Mesodermal cell (in vitro differentiated cells): Measurements from ENCODE around the gene INO80C.
"Not testable (repeated sequence)": the region's sequence is repeated elsewhere in the genome, so short reads cannot be mapped to it uniquely, and the experiment has no call there.

Experiments
- H3K27ac ChIP-seq: 2 replicates; pipeline ENCODE4 v1.7.0; 2013; ENCODE audit warnings: mild to moderate bottlenecking, low read depth, low read length, moderate library complexity; ENCODE audit not compliant: severe bottlenecking
- H3K36me3 ChIP-seq: 2 replicates; pipeline ENCODE4 v1.7.1; 2013; ENCODE audit warnings: mild to moderate bottlenecking, low read length, moderate library complexity; ENCODE audit not compliant: control insufficient read depth, insufficient read depth
- H3K4me1 ChIP-seq: one replicate; pipeline ENCODE4 v1.7.1; 2013; ENCODE audit warnings: mild to moderate bottlenecking, low read length; ENCODE audit not compliant: insufficient read depth, control insufficient read depth, poor library complexity, severe bottlenecking
- H3K4me3 ChIP-seq: 2 replicates; pipeline ENCODE4 v1.7.0; 2013; ENCODE audit warnings: low read length, control low read depth, mild to moderate bottlenecking; ENCODE audit not compliant: insufficient read depth, poor library complexity, severe bottlenecking; ENCODE audit errors: extremely low read depth
- H3K9me3 ChIP-seq: 2 replicates; pipeline ENCODE4 v1.7.1; 2013; ENCODE audit warnings: mild to moderate bottlenecking, low read length, moderate library complexity; ENCODE audit not compliant: control insufficient read depth
- WGBS, 2 experiments: methylation state at CpG; one replicate each; pipeline ENCODE4 v1.1.5; 2013; ENCODE audit warnings: missing lambda C conversion rate in 2 of 2; ENCODE audit not compliant: insufficient coverage in 2 of 2; 5-methylcytosine and 5-hydroxymethylcytosine counted together

Gene INO80C

DNA sequence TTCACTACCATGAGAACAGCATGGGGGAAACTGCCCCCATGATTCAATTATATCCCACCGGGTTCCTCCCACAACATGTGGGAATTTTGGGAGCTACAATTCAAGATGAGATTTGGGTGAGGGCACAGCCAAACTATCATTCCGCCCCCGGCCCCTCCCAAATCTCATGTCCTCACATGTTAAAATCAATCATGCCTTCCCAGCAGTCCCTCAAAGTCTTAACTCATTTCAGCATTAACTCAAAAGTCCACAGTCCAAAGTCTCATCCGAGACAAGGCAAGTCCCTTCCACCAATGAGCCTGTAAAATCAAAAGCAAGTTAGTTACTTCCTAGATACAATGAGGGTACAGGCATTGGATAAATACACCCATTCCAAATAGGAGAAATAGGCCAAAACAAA, 10.2 kb downstream of the INO80C start:
- 100% methylated on average over 1 to 3 of the region's 4 CpGs for WGBS, 2 experiments
- not testable (repeated sequence) for H3K27ac ChIP-seq, H3K4me3 ChIP-seq, H3K9me3 ChIP-seq, H3K36me3 ChIP-seq
- peaks cover 21% of the 10 kb centered on the region for H3K4me1 ChIP-seq

DNA sequence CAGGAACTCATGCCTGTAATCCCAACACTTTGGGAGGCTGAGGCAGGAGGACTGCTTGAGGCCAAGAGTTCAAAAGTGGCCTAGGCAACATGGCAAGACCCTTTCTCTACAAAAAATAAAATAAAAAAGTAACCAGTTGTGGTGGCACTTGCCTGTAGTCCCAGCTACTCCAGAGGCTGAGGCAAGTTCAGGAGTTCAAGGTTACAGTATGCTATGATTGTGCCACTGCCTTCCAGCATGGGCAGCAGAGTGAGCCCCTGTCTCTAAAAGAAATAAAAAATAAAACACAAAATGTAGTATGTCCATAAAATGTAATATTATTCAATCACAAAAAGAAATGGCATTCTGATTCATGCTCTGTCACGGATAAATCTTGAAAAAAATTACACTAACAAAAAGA, 11.9 kb downstream of the INO80C start:
- Histone ChIP-seq H3K27ac (no peak overlapping the region), H3K36me3 (peaks cover 4% of the 10 kb centered on the region), H3K4me1 (peaks cover 10% of the 10 kb centered on the region), H3K9me3 (no peaks in the 10 kb centered on the region), H3K4me3 (no peak overlapping the region)
- no CpG with 5 or more reads among the region's 1 CpG for WGBS, 2 experiments

DNA sequence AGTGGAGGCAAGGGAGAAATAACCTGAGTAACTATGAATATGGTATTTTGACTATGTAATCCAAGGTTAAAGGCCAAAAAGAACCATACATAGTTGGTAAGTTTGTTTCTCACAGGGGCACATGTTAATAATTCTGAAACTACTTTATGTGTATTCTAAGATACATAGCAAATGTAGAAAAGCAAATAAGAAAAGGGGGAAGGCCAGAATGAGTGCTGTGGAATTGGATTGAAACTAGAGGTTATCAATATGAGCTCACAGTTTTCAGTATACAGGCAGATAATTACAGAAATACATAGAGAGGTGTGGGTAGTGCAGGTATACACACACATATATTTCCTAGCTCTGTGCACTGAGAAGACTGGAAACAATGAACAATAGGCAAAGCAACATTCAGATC, 13.7 kb downstream of the INO80C start:
- Histone ChIP-seq H3K4me1 (peaks cover 4% of the 10 kb centered on the region), H3K4me3 (no peak overlapping the region), H3K9me3 (no peaks in the 10 kb centered on the region), H3K36me3 (peaks cover 4% of the 10 kb centered on the region), H3K27ac (no peak overlapping the region)

DNA sequence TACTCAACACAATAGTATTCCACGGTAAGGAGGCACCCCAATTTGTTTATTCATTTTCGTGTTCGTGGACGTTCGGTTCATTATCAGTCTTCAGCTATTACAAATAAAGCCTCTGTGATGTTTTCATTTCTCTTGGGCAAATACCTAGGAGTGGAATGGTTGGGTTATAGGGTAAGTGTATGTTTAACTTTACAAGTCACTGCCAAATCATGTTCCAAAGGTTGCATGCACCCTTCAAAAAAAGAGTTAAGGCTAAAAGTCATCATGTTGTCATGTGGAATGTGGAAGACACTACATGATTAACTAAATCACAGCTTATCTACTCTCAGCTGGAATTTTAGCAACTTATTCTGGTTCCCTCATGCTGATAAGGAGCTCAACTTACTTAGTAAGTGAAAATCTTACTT, 15.8 kb downstream of the INO80C start:
- Histone ChIP-seq H3K4me1 (peaks cover 11% of the 10 kb centered on the region), H3K4me3 (no peak overlapping the region), H3K9me3 (no peaks in the 10 kb centered on the region), H3K36me3 (peaks cover 9% of the 10 kb centered on the region), H3K27ac (no peak overlapping the region)
- 100% methylated on average over 1 of the region's 5 CpGs for WGBS, 2 experiments

DNA sequence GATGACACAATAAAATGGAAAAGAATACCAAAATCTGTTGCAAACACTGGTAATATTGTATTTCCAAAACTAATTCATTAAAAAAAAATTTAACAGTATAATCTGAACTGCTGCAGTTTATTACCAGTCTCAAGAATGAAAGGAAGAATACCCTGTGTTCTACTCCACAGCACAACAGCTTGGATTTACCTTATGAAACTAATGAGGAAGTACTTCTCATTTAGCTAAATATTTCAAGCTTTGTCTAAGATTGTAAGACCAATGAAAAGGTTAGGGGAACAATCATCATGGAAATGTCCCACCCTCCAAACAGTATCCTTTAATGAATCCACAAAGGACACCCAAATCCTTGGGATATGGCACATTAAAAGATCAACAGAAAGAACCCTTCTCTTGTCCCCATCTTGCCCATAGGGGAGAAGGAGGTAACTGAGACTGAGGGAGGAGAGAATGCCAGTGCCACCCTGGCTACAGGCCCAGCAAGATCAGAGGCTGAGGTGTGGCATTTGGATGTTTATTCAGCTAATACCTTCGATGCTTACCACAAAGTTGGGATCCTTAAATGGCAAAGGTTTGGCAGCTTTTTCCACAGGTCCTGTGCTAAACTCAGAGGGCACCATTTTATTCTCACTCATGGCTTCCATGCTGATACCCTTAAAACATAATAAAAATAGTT, 17.7 kb downstream of the INO80C start:
- H3K4me3 ChIP-seq, result no peak overlapping the region
- peaks cover 5% of the 10 kb centered on the region for H3K36me3 ChIP-seq
- peaks cover 11% of the 10 kb centered on the region for H3K4me1 ChIP-seq
- H3K27ac ChIP-seq, result no peak overlapping the region
- H3K9me3 ChIP-seq, result no peaks in the 10 kb centered on the region
- WGBS, 2 experiments, result 83% methylated on average over 1 of the region's 1 CpG; no CpG with 5 or more reads in 1 of the 2 experiments

DNA sequence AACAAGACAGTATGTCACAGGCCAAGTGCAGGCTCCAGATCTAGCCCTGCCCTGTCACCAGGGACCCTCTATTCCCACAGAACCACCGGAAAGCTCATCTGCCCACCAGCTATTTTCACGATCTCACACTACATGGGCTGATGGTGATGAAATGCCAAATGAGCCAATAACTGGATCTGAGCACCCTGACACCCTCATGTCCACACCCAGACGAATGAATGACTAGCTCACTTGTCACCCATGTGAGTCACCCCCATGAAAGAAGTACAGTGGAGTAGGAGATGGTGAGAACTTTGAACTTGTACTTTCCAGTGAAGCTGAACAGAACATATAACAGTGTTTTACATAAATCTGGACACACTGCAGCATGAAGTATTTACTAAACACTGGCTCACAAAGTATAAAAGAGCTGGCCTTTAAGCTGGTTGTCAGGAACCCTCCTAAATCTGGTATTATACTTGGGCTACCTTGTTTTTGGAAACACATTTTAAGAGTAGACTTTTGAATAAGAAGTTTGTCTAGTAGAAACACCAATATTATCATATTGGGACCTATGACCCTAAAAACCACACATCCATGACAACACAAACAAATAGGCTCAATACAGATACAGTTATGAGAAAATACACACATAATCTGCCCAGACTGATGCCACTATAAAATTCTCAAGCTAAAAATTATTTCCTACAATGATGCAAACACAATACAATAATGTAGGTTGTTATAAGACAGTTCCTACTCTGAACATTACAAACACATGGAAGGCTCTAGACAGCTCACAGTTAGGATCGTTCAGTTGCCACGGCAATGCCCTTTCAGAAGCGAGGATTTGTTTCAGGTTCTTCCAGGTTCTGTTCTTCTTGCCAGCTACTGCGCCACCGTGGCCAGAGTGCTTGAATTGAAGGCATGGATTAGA, 19.0 kb downstream of the INO80C start:
- peaks cover 9% of the 10 kb centered on the region for H3K36me3 ChIP-seq
- no peak overlapping the region for H3K4me3 ChIP-seq
- H3K27ac ChIP-seq, result no peak overlapping the region
- 86 to 91% methylated on average over 4 to 6 of the region's 8 CpGs for WGBS, 2 experiments
- peaks cover 11% of the 10 kb centered on the region for H3K4me1 ChIP-seq
- H3K9me3 ChIP-seq, result no peaks in the 10 kb centered on the region

DNA sequence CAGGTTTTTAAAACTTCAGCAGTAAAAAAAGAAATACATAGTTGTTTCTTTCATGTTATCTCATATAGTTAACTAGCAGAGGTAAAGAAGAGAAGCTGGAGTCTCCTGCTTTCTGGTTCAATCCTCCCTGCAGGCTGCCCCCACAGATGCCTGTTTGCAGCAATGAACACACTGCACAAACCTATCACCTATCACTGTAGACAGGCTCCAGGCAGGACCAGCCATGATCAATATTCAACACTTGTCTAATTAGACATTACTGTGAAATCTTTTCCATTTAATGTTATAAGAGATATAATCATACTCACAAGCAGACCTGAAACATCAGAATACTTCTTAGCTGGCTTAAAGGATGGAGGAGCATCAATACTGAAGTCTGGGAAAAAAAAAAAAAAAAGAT, 19.8 kb downstream of the INO80C start:
- Histone ChIP-seq H3K36me3 (peaks cover 9% of the 10 kb centered on the region), H3K9me3 (no peaks in the 10 kb centered on the region), H3K4me3 (no peak overlapping the region), H3K27ac (no peak overlapping the region), H3K4me1 (peaks cover 11% of the 10 kb centered on the region)

DNA sequence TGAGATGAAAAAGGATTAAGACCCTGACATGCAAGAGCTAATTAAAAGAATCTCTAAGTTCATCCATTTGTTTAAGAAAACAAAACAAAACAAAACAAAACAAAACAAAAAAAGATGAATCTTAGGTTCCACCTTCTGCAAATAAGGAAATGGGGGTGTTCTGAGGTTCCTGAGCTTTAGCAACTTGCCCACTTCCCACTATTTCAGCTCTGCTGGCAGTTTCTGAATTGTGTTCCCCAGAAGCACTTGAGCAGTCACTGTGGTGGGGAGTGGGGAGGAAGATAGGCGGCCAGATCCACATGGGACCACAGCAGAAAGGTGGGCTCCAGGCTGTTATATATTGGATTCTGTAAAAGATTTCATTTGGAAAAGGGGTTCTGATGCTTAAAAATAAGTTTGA, 20.3 kb downstream of the INO80C start:
- WGBS, 2 experiments, result 88 to 100% methylated on average over 1 of the region's 1 CpG
- Histone ChIP-seq H3K36me3 (peaks cover 9% of the 10 kb centered on the region), H3K9me3 (no peaks in the 10 kb centered on the region), H3K4me1 (peaks cover 8% of the 10 kb centered on the region), H3K27ac (no peak overlapping the region), H3K4me3 (no peak overlapping the region)

DNA sequence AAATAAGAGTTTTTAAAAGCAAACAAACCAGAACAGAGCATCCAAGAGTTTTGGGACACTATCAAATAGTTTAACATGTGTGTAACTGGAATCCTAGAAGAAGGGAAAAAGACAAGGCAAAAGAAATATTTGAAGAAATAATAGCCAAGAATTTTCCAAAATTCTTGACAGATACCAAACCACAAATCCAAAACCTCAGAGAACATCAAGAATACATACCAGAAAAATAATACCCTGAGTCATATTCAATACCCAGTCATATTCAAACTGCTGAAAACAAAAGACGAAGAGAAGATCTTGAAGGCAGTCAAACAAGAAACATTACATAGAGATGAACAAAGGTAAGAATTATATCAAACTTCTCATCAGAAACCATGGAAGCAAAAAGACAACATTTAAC, 22.9 kb downstream of the INO80C start:
- H3K9me3 ChIP-seq, result no peaks in the 10 kb centered on the region
- peaks cover 12% of the 10 kb centered on the region for H3K4me1 ChIP-seq
- H3K4me3 ChIP-seq, result no peak overlapping the region
- peaks cover 9% of the 10 kb centered on the region for H3K36me3 ChIP-seq
- WGBS, 2 experiments, result no CpG with 5 or more reads among the region's 1 CpG
- no peak overlapping the region for H3K27ac ChIP-seq

DNA sequence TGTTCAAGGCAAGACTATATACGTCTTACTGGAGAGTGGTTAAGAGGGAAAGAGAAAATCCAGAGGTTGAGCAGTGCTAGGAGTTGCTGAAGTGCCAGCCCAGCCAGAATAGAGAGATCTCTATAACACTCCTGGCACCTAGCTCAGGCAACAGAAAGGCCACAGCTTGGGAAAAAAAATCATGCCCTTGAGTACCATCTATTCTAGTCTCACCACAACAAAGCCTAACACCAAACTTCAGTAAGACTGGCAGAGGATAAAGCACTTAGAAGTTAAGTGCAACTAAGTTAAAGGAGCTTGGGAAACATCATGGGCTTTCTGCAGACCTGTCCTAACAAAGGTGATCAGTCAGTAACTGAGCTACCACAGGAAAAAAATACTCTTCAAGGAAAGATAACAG, 24.2 kb downstream of the INO80C start:
- Histone ChIP-seq H3K27ac (no peak overlapping the region), H3K36me3 (peaks cover 9% of the 10 kb centered on the region), H3K9me3 (no peaks in the 10 kb centered on the region), H3K4me3 (no peak overlapping the region), H3K4me1 (peaks cover 6% of the 10 kb centered on the region)
- WGBS, 2 experiments, result 83 to 89% methylated on average over 1 of the region's 1 CpG

DNA sequence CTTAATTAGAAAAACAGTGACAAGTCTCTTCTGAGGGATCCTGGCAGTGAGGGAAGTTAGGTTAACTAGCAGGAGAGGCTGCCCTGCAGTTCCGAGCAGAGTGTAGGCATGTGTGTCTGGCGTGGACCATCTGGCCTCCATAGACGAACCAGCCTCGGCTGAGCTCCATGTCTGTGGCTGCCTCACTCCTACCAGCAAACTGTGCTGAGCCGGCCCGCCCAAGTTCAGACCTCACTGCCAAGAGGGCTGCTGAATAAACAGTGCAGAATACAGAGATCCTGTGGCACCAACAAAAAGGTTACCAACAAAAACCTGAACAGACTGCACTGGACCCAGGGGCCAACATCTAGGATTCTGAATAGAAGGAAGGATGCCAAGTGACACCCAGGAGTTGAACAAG, 27.3 kb downstream of the INO80C start:
- Histone ChIP-seq H3K27ac (no peak overlapping the region), H3K9me3 (no peaks in the 10 kb centered on the region), H3K4me3 (no peak overlapping the region), H3K36me3 (peaks cover 20% of the 10 kb centered on the region), H3K4me1 (peaks cover 4% of the 10 kb centered on the region)
- 93 to 97% methylated on average over 4 of the region's 6 CpGs for WGBS, 2 experiments
